Muscle of leg (tissue), 16 donors: ENCODE data around the gene CIB1. TPM values are rescaled to one million over a fixed set of nuclear protein-coding genes. Genes with fewer than 3 reads are reported as not detected.
"Not testable (repeated sequence)": the region's sequence is repeated elsewhere in the genome, so short reads cannot be mapped to it uniquely, and the experiment has no call there.

ENCODE experiments used
- DNase-seq: peaks from one replicate; pipeline ENCODE4 v3.0.0; 2013
- H3K27ac ChIP-seq: one replicate; pipeline ENCODE4 v1.5.1; 2013; ENCODE audit warnings: mild to moderate bottlenecking, low read length, control low read depth
- H3K27me3 ChIP-seq: one replicate; pipeline ENCODE4 v1.6.1; 2013; ENCODE audit warnings: low read length; ENCODE audit not compliant: control insufficient read depth, insufficient read depth
- H3K36me3 ChIP-seq: one replicate; pipeline ENCODE4 v1.6.1; 2013; ENCODE audit warnings: low read length; ENCODE audit not compliant: control insufficient read depth, insufficient read depth
- H3K4me1 ChIP-seq: one replicate; pipeline ENCODE4 v1.6.1; 2013; ENCODE audit warnings: low read length; ENCODE audit not compliant: control insufficient read depth, insufficient read depth
- H3K4me3 ChIP-seq: one replicate; pipeline ENCODE4 v1.5.1; 2013; ENCODE audit warnings: low read length, control low read depth
- H3K9me3 ChIP-seq: replicated peaks from 2 replicates; pipeline ENCODE4 v1.6.1; 2013; ENCODE audit warnings: low read depth, low read length; ENCODE audit not compliant: control insufficient read depth
- WGBS: methylation state at CpG from one replicate; pipeline ENCODE4 v1.1.5; 2013; ENCODE audit warnings: missing lambda C conversion rate; ENCODE audit not compliant: insufficient coverage; 5-methylcytosine and 5-hydroxymethylcytosine counted together
- long read RNA-seq, 11 donors: transcript quantifications; one replicate each; lab custom pipeline, GENCODE V29; 2026
- polyA plus RNA-seq, 8 donors: library from polyadenylated mRNA; unstranded; fragments of 120-200 nt; gene quantifications; one replicate each; pipeline versions ENCODE4 v1.2.1 to v1.2.3, GENCODE V29; 2013; ENCODE audit warnings: inconsistent platforms in 1 of 8, low replicate concordance in 1 of 8; ENCODE audit not compliant: insufficient read length in 8 of 8, insufficient read depth in 1 of 8
- total RNA-seq: library from RNA; stranded (reverse); fragments of 120-200 nt; gene quantifications from one replicate; pipeline ENCODE4 v1.2.4, GENCODE V29; 2013

CIB1 gene
- total RNA-seq (13.2 TPM), polyA plus RNA-seq (10 to 100 TPM; 21.6 to 28.0 (median 24.6) TPM)
- long read RNA-seq, donor 1, partial matches to known transcripts, result 0 of 3 reads
- long read RNA-seq, donor 1, other reads (novel, unspliced or antisense), result 0 of 3 reads
- long read RNA-seq, donor 2, partial matches to known transcripts, result 0 of 1 reads
- long read RNA-seq, donor 2, other reads (novel, unspliced or antisense), result 0 of 1 reads
- long read RNA-seq, donor 3, transcript CIB1-201 (7 exons, 1,247 nt), result major isoform, 15 of 15 reads
- long read RNA-seq, donor 3, partial matches to known transcripts, result 0 of 15 reads
- long read RNA-seq, donor 3, other reads (novel, unspliced or antisense), result 0 of 15 reads
- long read RNA-seq, donor 4, transcript CIB1-201 (7 exons, 1,247 nt), result major isoform, 7 of 7 reads
- long read RNA-seq, donor 4, partial matches to known transcripts, result 0 of 7 reads
- long read RNA-seq, donor 4, other reads (novel, unspliced or antisense), result 0 of 7 reads
- long read RNA-seq, donor 5, transcript CIB1-201 (7 exons, 1,247 nt), result major isoform, 37 of 37 reads
- long read RNA-seq, donor 5, partial matches to known transcripts, result 0 of 37 reads
- long read RNA-seq, donor 5, other reads (novel, unspliced or antisense), result 0 of 37 reads
- long read RNA-seq, donor 6, transcript CIB1-201 (7 exons, 1,247 nt), result major isoform, 25 of 25 reads
- long read RNA-seq, donor 6, partial matches to known transcripts, result 0 of 25 reads
- long read RNA-seq, donor 6, other reads (novel, unspliced or antisense), result 0 of 25 reads
- long read RNA-seq, donor 7, transcript CIB1-201 (7 exons, 1,247 nt), result major isoform, 13 of 18 reads
- long read RNA-seq, donor 7, partial matches to known transcripts, result 5 of 18 reads
- long read RNA-seq, donor 7, other reads (novel, unspliced or antisense), result 0 of 18 reads
- long read RNA-seq, donor 8, transcript CIB1-201 (7 exons, 1,247 nt), result major isoform, 7 of 7 reads
- long read RNA-seq, donor 8, partial matches to known transcripts, result 0 of 7 reads
- long read RNA-seq, donor 8, other reads (novel, unspliced or antisense), result 0 of 7 reads
- long read RNA-seq, donor 9, transcript CIB1-201 (7 exons, 1,247 nt), result major isoform, 7 of 7 reads
- long read RNA-seq, donor 9, partial matches to known transcripts, result 0 of 7 reads
- long read RNA-seq, donor 9, other reads (novel, unspliced or antisense), result 0 of 7 reads
- long read RNA-seq, donor 10, transcript CIB1-201 (7 exons, 1,247 nt), result major isoform, 17 of 17 reads
- long read RNA-seq, donor 10, partial matches to known transcripts, result 0 of 17 reads
- long read RNA-seq, donor 10, other reads (novel, unspliced or antisense), result 0 of 17 reads
- long read RNA-seq, donor 11, transcript CIB1-201 (7 exons, 1,247 nt), result major isoform, 11 of 11 reads
- long read RNA-seq, donor 11, partial matches to known transcripts, result 0 of 11 reads
- long read RNA-seq, donor 11, other reads (novel, unspliced or antisense), result 0 of 11 reads

DNA sequence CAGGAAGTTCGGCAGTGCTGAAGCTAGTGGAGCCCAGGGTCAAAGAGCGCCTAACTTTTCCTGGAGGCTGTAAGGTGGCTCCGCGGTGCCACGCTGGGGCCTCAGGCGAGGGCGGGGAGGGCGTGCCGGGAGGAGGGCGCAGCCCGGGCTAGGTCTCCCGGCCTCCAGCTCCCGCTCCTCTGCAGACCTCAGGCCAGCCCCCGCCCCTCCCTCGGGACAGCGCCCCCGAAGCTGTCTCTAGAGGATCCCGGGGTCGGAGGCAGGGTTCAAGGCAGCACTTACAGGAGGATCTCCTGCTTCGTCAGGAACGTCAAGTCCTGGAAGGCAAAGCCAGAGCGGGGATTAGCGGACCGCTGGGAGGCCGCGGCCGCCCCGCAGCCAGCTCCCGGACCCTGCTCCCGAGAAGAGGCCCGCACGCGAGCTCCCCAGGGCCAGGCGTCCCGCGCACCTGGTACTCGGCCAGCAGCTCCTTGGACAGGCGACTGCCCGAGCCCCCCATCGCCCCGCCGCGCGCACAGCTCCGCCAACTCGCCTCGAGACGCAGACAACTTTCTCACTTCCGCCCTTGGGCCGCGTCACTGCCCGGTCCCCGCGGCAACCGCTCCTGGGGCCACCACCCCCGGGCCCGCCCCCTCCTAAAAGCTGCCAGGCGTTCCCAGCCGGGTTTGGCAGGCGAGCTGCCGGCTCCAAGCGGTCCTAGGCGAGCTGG is at the start of gene CIB1:
Gene CIB1 (minus strand): TSS at position 555 of the 709 bp plus-strand sequence. CDS start 56 bp downstream, at position 499.
- H3K27ac ChIP-seq, result peak within 1 kb of the TSS; percentile 86
- peaks cover 16% of the 10 kb centered on the region for H3K4me1 ChIP-seq
- DNase-seq, result peak; percentile 99
- peaks cover 29% of the 10 kb centered on the region for H3K36me3 ChIP-seq
- WGBS, result under 1% methylated on average over 63 of the region's 63 CpGs
- H3K4me3 ChIP-seq, result peak within 1 kb of the TSS; percentile 89
- no peaks in the 10 kb centered on the region for H3K27me3 ChIP-seq
- H3K9me3 ChIP-seq, result no peaks in the 10 kb centered on the region

DNA sequence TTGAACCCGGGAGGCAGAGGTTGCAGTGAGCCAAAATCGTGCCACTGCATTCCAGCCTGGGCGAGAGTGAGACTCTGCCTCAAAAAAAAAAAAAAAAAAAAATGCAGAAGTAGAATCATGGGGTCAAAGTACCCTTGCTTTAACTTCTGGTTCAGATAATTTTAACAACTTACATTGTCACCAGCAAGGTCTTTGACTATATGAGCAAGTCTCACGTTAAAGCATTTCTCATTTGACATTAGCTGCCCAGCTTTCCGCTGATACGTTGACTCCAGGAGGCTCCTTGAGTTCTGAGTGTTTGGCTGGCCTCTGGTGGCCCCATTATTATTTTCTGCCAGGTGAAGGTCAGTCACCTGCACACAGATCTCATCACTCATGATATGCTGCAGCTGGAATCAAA is 47.9 kb upstream of the CIB1 start:
- H3K4me3 ChIP-seq, DNase-seq: not testable (repeated sequence)
- 49% methylated on average over 3 of the region's 6 CpGs for WGBS

DNA sequence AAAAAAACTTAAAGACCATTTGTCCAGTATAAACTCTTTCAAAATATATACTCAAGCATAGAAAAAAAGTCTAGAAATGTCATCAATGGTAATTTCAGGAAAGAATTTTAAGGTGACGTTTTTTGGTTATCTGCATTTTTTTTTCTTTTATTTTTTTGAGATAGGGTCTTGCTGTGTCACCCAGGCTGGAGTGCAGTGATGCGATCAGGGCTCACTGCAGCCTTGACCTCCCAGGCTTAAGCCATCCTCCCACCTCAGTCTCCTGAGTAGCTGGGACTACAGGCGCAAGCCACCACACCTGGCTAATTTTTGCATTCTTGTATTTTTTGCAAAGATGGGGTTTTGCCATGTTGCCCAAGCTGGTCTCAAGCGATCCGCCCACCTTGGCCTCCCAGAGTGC is 47.0 kb upstream of the CIB1 start:
- not testable (repeated sequence) for H3K9me3 ChIP-seq, H3K4me3 ChIP-seq, H3K27ac ChIP-seq, H3K27me3 ChIP-seq, H3K36me3 ChIP-seq, H3K4me1 ChIP-seq, DNase-seq
- WGBS, result 64% methylated on average over 2 of the region's 5 CpGs

More for the DNA sequence above, 47.9 kb upstream of the CIB1 start:
- H3K27ac ChIP-seq, H3K4me1 ChIP-seq, H3K9me3 ChIP-seq, H3K36me3 ChIP-seq, H3K27me3 ChIP-seq: not testable (repeated sequence)

DNA sequence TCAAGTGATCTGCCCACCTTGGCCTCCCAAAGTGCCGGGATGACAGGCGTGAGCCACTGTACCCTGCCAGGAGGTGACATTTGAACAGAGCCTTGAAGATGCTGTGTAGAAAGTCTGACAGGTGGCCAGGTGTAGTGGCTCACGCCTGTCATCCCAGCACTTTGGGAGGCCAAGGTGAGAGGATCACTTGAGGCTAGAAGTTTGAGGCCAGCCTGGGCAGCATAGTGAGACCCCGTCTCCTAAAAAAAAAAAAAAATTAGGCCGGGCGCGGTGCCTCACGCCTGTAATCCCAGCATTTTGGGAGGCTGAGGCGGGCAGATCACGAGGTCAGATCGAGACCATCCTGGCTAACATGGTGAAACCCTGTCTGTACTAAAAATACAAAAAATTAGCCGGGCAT is 44.7 kb upstream of the CIB1 start:
- H3K9me3 ChIP-seq, H3K27me3 ChIP-seq, H3K27ac ChIP-seq, H3K4me3 ChIP-seq, DNase-seq, H3K4me1 ChIP-seq: not testable (repeated sequence)
- WGBS, result 100% methylated on average over 6 of the region's 12 CpGs
- peaks cover 12% of the 10 kb centered on the region for H3K36me3 ChIP-seq

DNA sequence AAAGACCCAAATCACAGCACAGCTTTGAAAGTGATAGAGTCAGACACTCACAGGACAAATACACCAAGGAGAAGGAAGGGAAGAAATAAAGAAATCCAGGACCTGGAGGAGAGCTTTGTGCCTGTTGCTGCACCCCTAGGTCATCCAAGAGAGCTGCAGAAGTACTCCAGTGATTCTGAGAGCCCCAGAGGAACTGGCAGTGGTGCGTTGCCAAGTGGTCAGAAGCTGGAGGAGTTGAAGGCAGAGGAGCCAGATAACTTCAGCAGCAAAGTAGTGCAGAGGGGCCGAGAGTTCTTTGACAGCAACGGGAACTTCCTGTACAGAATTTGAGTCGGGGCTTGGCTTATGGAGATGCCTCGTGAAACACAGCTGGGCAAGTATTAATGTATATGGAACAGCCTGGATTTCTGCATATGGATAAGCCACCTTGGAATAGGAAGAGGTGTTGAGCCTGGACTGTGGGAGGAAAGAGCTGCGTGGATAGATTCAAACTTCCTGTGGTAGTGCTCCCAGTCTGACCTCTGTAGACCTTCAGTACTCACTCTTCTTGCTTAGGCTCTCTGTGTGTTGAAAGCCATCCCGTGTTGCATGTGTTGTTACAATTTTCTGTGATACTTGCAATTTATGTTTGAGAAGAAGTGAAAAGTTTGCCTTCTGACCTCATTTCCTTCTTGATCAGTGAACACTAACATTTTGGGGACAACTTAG is 37.9 kb upstream of the CIB1 start:
- DNase-seq, result no peak
- Histone ChIP-seq H3K4me3 (no peak overlapping the region), H3K27me3 (no peaks in the 10 kb centered on the region), H3K9me3 (no peaks in the 10 kb centered on the region), H3K27ac (no peak overlapping the region), H3K4me1 (peaks cover 27% of the 10 kb centered on the region), H3K36me3 (peaks cover 62% of the 10 kb centered on the region)
- WGBS, result 53% methylated on average over 5 of the region's 7 CpGs

DNA sequence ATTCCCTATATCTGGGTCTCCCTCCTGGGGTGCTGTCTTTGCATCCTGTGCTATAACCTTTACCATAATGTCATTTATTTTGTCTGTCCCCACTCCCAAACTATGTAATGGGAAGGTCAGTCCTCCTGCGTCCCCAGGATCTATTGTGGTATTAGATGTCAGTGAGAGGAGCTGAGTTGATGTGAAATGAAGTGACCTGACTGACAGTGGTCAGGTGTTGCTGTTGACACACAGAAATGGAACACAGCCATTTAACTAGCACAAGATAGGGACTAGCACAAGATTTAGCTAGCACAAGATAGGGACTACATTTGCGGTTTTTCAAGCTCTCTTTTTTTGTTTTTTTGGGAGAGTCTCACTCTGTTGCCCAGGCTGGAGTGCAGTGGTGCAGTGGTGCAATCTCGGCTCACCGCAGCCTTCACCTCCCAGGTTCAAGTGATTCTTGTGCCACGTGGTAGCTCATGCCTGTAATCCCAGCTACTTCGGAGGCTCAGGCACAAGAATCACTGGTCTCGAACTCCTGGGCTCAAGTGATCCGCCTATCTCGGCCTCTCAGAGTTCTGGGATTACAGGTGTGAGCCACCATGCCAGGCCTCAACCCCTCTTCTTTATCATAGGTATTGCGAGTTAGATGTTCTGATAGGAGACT is 36.9 kb upstream of the CIB1 start:
- H3K36me3 ChIP-seq, result peaks cover 62% of the 10 kb centered on the region
- H3K4me1 ChIP-seq, result peaks cover 29% of the 10 kb centered on the region
- DNase-seq, result peak; percentile 30
- no peak overlapping the region for H3K4me3 ChIP-seq
- 93% methylated on average over 5 of the region's 10 CpGs for WGBS
- no peaks in the 10 kb centered on the region for H3K9me3 ChIP-seq
- peak overlapping the region; percentile 42 for H3K27ac ChIP-seq
- H3K27me3 ChIP-seq, result no peaks in the 10 kb centered on the region

DNA sequence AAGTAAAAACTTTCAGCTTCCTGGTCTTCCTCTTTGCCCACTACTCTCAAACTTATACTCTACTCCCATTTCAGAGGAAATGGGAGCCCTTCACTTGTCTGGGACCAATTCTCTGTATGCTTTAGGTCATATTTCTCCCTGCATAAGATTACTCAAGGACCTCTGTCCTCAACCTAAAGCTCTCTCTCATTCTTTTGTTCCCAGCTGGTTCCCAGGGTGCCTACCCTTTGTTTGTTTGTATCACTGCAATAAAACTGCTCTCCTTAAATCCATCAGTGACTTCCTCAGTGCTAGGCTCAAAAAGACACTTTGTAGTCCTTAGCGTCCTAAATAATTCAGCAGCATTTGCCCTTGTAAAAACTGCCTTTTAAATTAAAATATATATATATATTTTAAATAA is 34.7 kb upstream of the CIB1 start:
- DNase-seq, result no peak
- WGBS, result no CpG with 5 or more reads among the region's 1 CpG
- no peak overlapping the region for H3K27ac ChIP-seq
- H3K4me1 ChIP-seq, result peaks cover 34% of the 10 kb centered on the region
- no peak overlapping the region for H3K4me3 ChIP-seq
- peaks cover 50% of the 10 kb centered on the region for H3K36me3 ChIP-seq
- no peaks in the 10 kb centered on the region for H3K9me3 ChIP-seq
- no peaks in the 10 kb centered on the region for H3K27me3 ChIP-seq

DNA sequence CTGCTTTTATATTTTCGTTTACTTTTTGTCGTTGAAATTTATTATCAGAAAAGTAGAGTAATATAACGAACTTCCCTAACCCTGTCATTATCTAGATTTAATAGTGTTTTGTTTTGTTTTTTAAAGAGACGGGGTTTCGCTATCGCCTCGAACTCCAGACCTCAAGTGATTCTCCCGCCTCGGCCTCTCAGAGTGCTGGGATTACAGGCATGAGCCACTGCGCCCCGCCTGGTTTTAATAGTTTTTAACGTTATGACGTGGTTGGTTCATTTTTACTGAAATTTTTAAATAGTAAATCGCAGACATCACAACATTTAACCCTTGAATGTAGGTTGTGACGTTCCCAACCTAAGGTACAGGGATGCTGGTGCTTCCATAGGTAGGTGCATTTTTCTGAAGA is 32.7 kb upstream of the CIB1 start:
- Histone ChIP-seq H3K4me1 (peaks cover 30% of the 10 kb centered on the region), H3K9me3 (no peaks in the 10 kb centered on the region), H3K36me3 (peaks cover 33% of the 10 kb centered on the region), H3K27me3 (no peaks in the 10 kb centered on the region), H3K27ac (peak overlapping the region; percentile 97), H3K4me3 (peak overlapping the region; percentile 96)
- no CpG with 5 or more reads among the region's 15 CpGs for WGBS
- DNase-seq, result peak; percentile 32
